K562 (cell line): Measurements from ENCODE around the gene BPI.
"Not testable (repeated sequence)": the region's sequence is repeated elsewhere in the genome, so short reads cannot be mapped to it uniquely, and the experiment has no call there.

Source experiments
- MAX ChIP-seq: sonication (generic); formaldehyde crosslinking; IDR thresholded peaks from 2 replicates; pipeline ENCODE4 v1.9.0; 2022; ENCODE audit warnings: mild to moderate bottlenecking, missing genetic modification reagents
- POLR2A ChIP-seq: fragments of 450-650 bp; conservative IDR thresholded peaks from 2 replicates; pipeline ENCODE4 v1.6.1; 2016
- SREBF2 ChIP-seq: sonication (generic); formaldehyde crosslinking; IDR thresholded peaks from 2 replicates; pipeline ENCODE4 v1.4.0; 2020; ENCODE audit warnings: mild to moderate bottlenecking, missing genetic modification reagents
- STAT5B ChIP-seq: fragments of 250-450 bp; sonication (Bioruptor Pico); IDR thresholded peaks from 2 replicates; pipeline ENCODE4 v1.8.0; 2021; ENCODE audit warnings: mild to moderate bottlenecking, inconsistent platforms
- TF ChIP-seq, protein P1 (sequence below), 3 experiments: IDR thresholded peaks in 2 of 3; conservative IDR thresholded peaks in 1 of 3; 2 replicates each; pipeline ENCODE4 v1.5.1; 2011 to 2012; ENCODE audit warnings: low read length in 3 of 3, mild to moderate bottlenecking in 3 of 3, control low read depth in 2 of 3, improper control_type of control experiment in 1 of 3, inconsistent platforms in 1 of 3, low read depth in 1 of 3, mixed read lengths in 1 of 3, moderate library complexity in 1 of 3; ENCODE audit not compliant: insufficient read depth in 2 of 3

DNA sequence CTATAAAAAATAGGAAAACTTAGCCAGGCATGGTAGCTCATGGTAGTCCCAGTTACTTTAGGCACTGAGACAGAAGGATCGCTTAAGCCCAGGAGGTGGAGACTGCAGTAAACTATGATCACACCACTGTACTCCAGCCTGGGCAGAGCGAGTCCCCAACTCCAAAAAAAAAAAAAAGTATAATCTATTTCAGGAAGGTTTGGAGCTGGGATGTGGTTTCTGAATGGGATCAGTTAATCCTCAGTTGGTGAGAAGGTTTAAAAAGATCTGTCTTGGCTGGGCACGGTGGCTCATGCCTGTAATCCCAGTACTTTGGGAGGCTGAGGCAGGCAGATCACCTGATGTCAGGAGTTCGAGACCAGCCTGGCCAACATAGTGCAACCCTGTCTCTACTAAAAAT, 49.3 kb upstream of the BPI start:
- TF ChIP-seq POLR2A; MAX (CRISPR knock-in tag); SREBF2; STAT5B: not testable (repeated sequence)
- TF ChIP-seq, protein P1, sequence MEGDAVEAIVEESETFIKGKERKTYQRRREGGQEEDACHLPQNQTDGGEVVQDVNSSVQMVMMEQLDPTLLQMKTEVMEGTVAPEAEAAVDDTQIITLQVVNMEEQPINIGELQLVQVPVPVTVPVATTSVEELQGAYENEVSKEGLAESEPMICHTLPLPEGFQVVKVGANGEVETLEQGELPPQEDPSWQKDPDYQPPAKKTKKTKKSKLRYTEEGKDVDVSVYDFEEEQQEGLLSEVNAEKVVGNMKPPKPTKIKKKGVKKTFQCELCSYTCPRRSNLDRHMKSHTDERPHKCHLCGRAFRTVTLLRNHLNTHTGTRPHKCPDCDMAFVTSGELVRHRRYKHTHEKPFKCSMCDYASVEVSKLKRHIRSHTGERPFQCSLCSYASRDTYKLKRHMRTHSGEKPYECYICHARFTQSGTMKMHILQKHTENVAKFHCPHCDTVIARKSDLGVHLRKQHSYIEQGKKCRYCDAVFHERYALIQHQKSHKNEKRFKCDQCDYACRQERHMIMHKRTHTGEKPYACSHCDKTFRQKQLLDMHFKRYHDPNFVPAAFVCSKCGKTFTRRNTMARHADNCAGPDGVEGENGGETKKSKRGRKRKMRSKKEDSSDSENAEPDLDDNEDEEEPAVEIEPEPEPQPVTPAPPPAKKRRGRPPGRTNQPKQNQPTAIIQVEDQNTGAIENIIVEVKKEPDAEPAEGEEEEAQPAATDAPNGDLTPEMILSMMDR (IDR thresholded peaks at IDR 0.05 in 2 of 3, conservative IDR thresholded peaks at IDR 0.05 in 1 of 3; ENCODE audit: insufficient read depth in 2 of 3, low read depth in 1 of 3, low read length in 3 of 3), result not testable (repeated sequence)
